HG02943 (cell line): ENCODE results near the gene LARP1.
"Not testable (repeated sequence)": the region's sequence is repeated elsewhere in the genome, so short reads cannot be mapped to it uniquely, and the experiment has no call there.

Source experiments
- ATAC-seq: cut with Tn5 transposase; IDR thresholded peaks from one replicate; pipeline ENCODE4 v1.9.1; 2021; ENCODE audit warnings: mild to moderate bottlenecking, low read depth, moderate library complexity; ENCODE audit not compliant: unreplicated experiment

The LARP1 gene

GRCh38 chr5:154819546-154819945 is 64.4 kb downstream of the LARP1 start:
- ATAC-seq: no peak

- ATAC-seq: no peak
These were observed 65.2 kb downstream of the LARP1 start for GRCh38 chr5:154820383-154820782.

GRCh38 chr5:154822896-154823295 is 67.7 kb downstream of the LARP1 start:
- ATAC-seq: not testable (repeated sequence)

GRCh38 chr5:154823605-154824004 is 68.4 kb downstream of the LARP1 start:
- no peak for ATAC-seq

- no peak for ATAC-seq
These were observed 68.9 kb downstream of the LARP1 start for GRCh38 chr5:154824070-154824469.

DNA sequence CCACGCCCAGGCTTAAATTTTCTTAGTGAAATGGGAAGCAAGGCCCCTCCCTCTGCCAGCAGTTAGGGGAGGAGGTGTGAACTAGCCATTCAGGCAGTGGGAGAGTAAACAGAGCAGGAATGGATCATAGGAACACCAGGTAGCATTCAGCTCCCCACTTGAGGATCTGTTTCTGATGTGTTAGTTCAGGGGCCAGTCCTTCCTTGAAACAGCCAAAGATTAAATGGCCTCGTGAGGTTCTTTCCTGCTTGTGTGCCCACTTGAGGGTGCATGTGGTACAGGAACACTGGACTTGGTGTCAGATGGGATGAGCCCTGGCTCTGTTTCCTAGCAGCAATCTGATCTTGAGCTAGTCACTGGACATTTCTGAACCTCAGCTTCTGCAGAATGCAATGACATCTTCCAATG is 74.0 kb downstream of the LARP1 start:
- no peak for ATAC-seq

- ATAC-seq: no peak
These were observed 74.5 kb downstream of the LARP1 start for GRCh38 chr5:154829589-154830218.

DNA sequence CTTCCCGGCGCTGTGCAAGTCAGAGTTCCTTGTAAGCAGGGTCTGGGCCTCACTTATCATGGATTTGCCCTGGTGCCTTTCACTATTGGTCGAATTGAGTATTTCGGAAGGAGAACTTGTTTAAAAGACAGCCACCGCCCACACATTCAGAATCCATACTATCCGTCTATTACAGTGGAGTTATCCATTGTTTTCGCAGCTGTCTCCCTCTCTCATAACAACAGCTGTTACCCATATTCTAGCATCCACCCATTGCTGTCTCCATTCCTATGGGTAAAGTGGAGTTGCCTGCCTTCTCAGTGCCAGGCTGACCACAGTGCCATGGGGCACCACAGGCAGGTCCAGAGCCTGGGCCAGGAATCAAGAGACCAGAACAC is 75.0 kb downstream of the LARP1 start:
- no peak for ATAC-seq

DNA sequence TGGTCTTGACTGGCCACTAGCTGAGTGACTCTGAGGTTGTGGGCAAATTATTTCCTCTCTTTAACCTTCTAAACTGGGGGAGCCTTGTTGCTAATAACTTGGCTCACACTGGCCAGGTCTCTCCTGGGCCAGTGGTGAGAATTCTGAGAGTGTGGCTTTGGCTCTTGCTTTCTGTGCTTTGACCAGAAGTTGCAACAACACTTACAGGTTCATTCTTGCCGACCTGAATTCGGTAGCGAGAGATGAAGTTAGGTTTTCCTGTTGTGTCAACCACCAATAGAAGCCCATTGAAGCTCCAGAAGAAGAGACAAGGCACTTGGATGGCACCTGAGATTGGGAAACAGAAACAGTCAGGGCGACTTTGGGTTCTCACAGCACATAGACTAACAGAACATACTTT is 75.4 kb downstream of the LARP1 start:
- no peak for ATAC-seq

- ATAC-seq: no peak
These were observed 76.3 kb downstream of the LARP1 start for GRCh38 chr5:154831451-154831850.

- ATAC-seq: not testable (repeated sequence)
These were observed 77.6 kb downstream of the LARP1 start for GRCh38 chr5:154832804-154833203.

GRCh38 chr5:154834053-154834452 is 78.9 kb downstream of the LARP1 start:
- ATAC-seq: no peak

GRCh38 chr5:154835701-154836052 is 80.5 kb downstream of the LARP1 start:
- ATAC-seq: not testable (repeated sequence)

DNA sequence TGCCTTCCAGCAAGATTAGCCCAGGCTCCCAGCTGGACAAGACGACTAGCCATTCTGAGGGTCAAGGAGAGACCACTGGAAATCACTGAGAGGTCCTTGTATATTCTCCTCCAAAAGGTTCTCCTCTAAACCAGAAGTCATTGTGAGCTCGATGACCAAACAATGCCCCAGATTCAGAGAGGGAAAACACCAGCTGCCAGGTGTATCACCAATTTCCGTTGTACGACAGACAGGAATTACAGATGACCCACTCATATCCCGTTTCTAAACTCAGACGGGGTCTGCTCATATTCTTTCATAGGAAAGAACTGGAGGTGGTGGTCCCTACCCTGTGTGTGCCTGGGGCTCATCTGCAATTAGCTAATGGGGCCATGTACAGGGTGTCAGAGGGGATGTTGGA is 81.0 kb downstream of the LARP1 start:
- ATAC-seq: no peak

- no peak for ATAC-seq
These were observed 82.1 kb downstream of the LARP1 start for GRCh38 chr5:154837009-154837901.

GRCh38 chr5:154840435-154841272 is 85.5 kb downstream of the LARP1 start:
- ATAC-seq: no peak

DNA sequence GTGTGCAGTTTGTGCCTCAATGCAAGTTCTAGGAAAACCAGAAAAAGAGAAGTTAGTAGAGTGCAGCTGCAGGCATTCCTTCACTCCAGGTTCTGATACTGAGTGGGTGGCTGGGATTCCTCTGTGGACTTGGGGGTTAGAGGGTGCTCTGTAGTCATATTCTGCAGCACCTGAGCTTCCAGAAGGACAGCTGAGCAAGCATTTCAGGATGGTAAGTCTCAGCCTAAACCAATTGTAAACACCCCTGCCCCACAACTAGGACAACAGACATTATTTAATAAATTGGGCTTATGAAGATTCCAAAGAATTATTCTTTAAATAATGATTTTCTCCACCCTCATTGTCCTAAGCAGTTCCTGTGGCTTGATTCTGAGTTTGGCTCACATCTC is 86.1 kb downstream of the LARP1 start:
- ATAC-seq: no peak

- ATAC-seq: no peak
These were observed 87.7 kb downstream of the LARP1 start for GRCh38 chr5:154842689-154843530.

DNA sequence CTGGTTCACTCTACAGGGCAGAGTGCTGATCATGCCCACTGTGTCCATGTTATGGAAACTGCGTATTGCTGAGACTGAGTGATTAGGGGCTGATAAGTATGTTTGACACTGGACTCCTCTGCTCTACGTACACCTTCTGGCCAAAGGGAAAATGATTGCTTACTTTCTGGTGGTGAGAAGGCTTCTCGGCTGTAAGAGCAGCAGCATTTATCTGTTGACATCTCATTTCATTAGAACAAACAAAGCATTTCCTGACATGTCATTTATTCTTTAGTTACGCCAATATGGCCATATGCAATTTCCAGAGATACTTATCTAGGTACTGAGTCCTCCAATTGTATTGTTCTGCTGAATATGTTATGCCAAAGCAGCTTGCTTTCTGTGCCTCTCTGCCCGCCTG is 89.6 kb downstream of the LARP1 start:
- ATAC-seq: no peak

- ATAC-seq: no peak
These were observed 94.1 kb downstream of the LARP1 start for GRCh38 chr5:154849264-154849785.
